Motor neuron (in vitro differentiated cells): ENCODE measurements around the gene TOR1AIP2. TPM values are rescaled to one million over a fixed set of nuclear protein-coding genes. Genes with fewer than 3 reads are reported as not detected.
A peak's percentile ranks its signal among the peaks of the same experiment; 100 is the strongest.
"Not testable (repeated sequence)": the region's sequence is repeated elsewhere in the genome, so short reads cannot be mapped to it uniquely, and the experiment has no call there.

Experiments
- ATAC-seq, 8 experiments: fragments of 200-7000 bp; cut with Tn5 transposase; replicated peaks in 6 of 8; 2 replicates each; pipeline ENCODE4 v1.8.0; 2021; ENCODE audit warnings: mild to moderate bottlenecking in 8 of 8, moderate library complexity in 8 of 8
- H3K27ac ChIP-seq, 2 donors: fragments of 250-450 bp; sonication (Bioruptor Pico); 2 replicates each; pipeline ENCODE4 v1.9.0; 2021; ENCODE audit warnings: antibody characterized with exemption in 2 of 2, mild to moderate bottlenecking in 2 of 2, moderate library complexity in 1 of 2
- H3K4me1 ChIP-seq, 2 donors: fragments of 250-450 bp; sonication (Bioruptor Pico); replicated peaks in 1 of 2; 2 replicates each; pipeline ENCODE4 v1.6.1; 2021; ENCODE audit warnings: antibody characterized with exemption in 2 of 2, mild to moderate bottlenecking in 2 of 2, moderate library complexity in 1 of 2
- H3K4me3 ChIP-seq, 5 donors: fragments of 250-450 bp; sonication (Bioruptor Pico); 2 replicates each; pipeline ENCODE4 v1.9.0; 2021; ENCODE audit warnings: antibody characterized with exemption in 5 of 5, mild to moderate bottlenecking in 5 of 5, moderate library complexity in 4 of 5
- WGBS, 10 experiments: fragments of 450-650 bp; shearing (Covaris generic); methylation state at CpG; one replicate each; pipeline ENCODE4 v1.0.0; 2022; 5-methylcytosine and 5-hydroxymethylcytosine counted together
- in situ Hi-C, 9 experiments: fragments of 400-800 bp; cut with MboI; loops; one replicate each; pipeline ENCODE4 v1.15.0; 2021; ENCODE audit warnings: low sequenced_read_pairs in 9 of 9, low pct_unique_long_range_greater_than_20kb in 2 of 9; ENCODE audit not compliant: unreplicated experiment in 9 of 9
- total RNA-seq, 8 experiments: library from RNA; unstranded; fragments of 300-600 nt; gene quantifications; 2 replicates each; pipeline versions ENCODE4 v1.2.3 to v1.2.4, GENCODE V29; 2022

The TOR1AIP2 gene
- total RNA-seq, 8 experiments from 2014 or later: 37.3 to 88.3 (median 66.4) TPM

GRCh38 chr1:179867493-179868330, 9.9 kb downstream of the TOR1AIP2 start:
- WGBS, 10 experiments: 0 to 67% (median 0%) methylated on average over 1 of the region's 1 CpG; no CpG with 5 or more reads in 3 of the 10 experiments
- in situ Hi-C loops: no loop called here
- Histone ChIP-seq H3K4me1 (no peaks in the 10 kb centered on the region), H3K27ac (no peak overlapping the region), H3K4me3 (no peak overlapping the region)
- peak in 5 of 8 experiments; percentile 31 to 93 (median 92) for ATAC-seq

GRCh38 chr1:179866616-179867015, 11.0 kb downstream of the TOR1AIP2 start:
- Histone ChIP-seq H3K4me1 (no peaks in the 10 kb centered on the region), H3K27ac (no peak overlapping the region), H3K4me3 (no peak overlapping the region)
- WGBS, 10 experiments: 65 to 100% (median 92%) methylated on average over 1 to 5 of the region's 7 CpGs; no CpG with 5 or more reads in 2 of the 10 experiments
- peak in 3 of 8 experiments; percentile 18 to 70 (median 39) for ATAC-seq
- in situ Hi-C loops: no loop called here

GRCh38 chr1:179865377-179865776, 12.2 kb downstream of the TOR1AIP2 start:
- in situ Hi-C loops: no loop called here
- peaks cover 4% of the 10 kb centered on the region in 2 donors for H3K4me1 ChIP-seq
- no peak overlapping the region for H3K27ac ChIP-seq
- ATAC-seq: no peak
- H3K4me3 ChIP-seq: no peak overlapping the region
- WGBS, 10 experiments: 71 to 100% (median 90%) methylated on average over 1 to 4 of the region's 6 CpGs; no CpG with 5 or more reads in 2 of the 10 experiments

- Histone ChIP-seq H3K4me3 (no peak overlapping the region), H3K4me1 (peaks cover 9 to 14% of the 10 kb centered on the region in 2 donors), H3K27ac (no peak overlapping the region)
- WGBS, 10 experiments: 20 to 100% (median 73%) methylated on average over 1 to 3 of the region's 3 CpGs; no CpG with 5 or more reads in 2 of the 10 experiments
- in situ Hi-C loops: no loop called here
- peak in 1 of 8 experiments; percentile 41 for ATAC-seq
Observed at GRCh38 chr1:179860652-179861051, 17.0 kb downstream of the TOR1AIP2 start.

- in situ Hi-C loops: no loop called here
- Histone ChIP-seq H3K4me3 (no peak overlapping the region), H3K27ac (no peak overlapping the region), H3K4me1 (peaks cover 9 to 14% of the 10 kb centered on the region in 2 donors)
- no peak for ATAC-seq
- WGBS, 10 experiments: 95 to 100% (median 100%) methylated on average over 1 to 4 of the region's 4 CpGs; no CpG with 5 or more reads in 4 of the 10 experiments
Observed at GRCh38 chr1:179857009-179857408, 20.6 kb downstream of the TOR1AIP2 start.

GRCh38 chr1:179856296-179856695, 21.3 kb downstream of the TOR1AIP2 start:
- 88 to 100% (median 97%) methylated on average over 1 to 2 of the region's 2 CpGs; no CpG with 5 or more reads in 6 of the 10 experiments for WGBS, 10 experiments
- peaks cover 9 to 14% of the 10 kb centered on the region in 2 donors for H3K4me1 ChIP-seq
- no peak overlapping the region for H3K4me3 ChIP-seq
- ATAC-seq: no peak
- H3K27ac ChIP-seq: no peak overlapping the region
- in situ Hi-C loops: no loop called here

- in situ Hi-C loops, H3K27ac ChIP-seq, H3K4me3 ChIP-seq, ATAC-seq: not testable (repeated sequence)
- peaks cover 7 to 13% of the 10 kb centered on the region in 2 donors for H3K4me1 ChIP-seq
- 95 to 100% (median 100%) methylated on average over 1 to 4 of the region's 4 CpGs; no CpG with 5 or more reads in 4 of the 10 experiments for WGBS, 10 experiments
Observed at GRCh38 chr1:179855831-179856230, 21.8 kb downstream of the TOR1AIP2 start.

- Histone ChIP-seq H3K4me1 (no peaks in the 10 kb centered on the region), H3K27ac (no peak overlapping the region), H3K4me3 (no peak overlapping the region)
- no peak for ATAC-seq
- WGBS, 10 experiments: 0 to 100% (median 82%) methylated on average over 1 of the region's 1 CpG; no CpG with 5 or more reads in 1 of the 10 experiments
- in situ Hi-C loops: no loop called here
Observed at GRCh38 chr1:179853102-179853501, 24.5 kb downstream of the TOR1AIP2 start.

GRCh38 chr1:179848233-179848632, 29.4 kb downstream of the TOR1AIP2 start:
- no peak for ATAC-seq
- Histone ChIP-seq H3K27ac (no peak overlapping the region), H3K4me1 (no peaks in the 10 kb centered on the region), H3K4me3 (no peak overlapping the region)
- WGBS, 10 experiments: 79 to 100% (median 92%) methylated on average over 1 to 3 of the region's 3 CpGs
- in situ Hi-C loops: no loop called here

GRCh38 chr1:179840107-179840506, 37.5 kb downstream of the TOR1AIP2 start:
- no peak for ATAC-seq
- in situ Hi-C loops: no loop called here
- Histone ChIP-seq H3K4me1 (no peaks in the 10 kb centered on the region), H3K4me3 (no peak overlapping the region), H3K27ac (no peak overlapping the region)
- WGBS, 10 experiments: 75 to 100% (median 93%) methylated on average over 1 to 3 of the region's 3 CpGs; no CpG with 5 or more reads in 1 of the 10 experiments

- H3K4me1 ChIP-seq, H3K27ac ChIP-seq, in situ Hi-C loops, H3K4me3 ChIP-seq, ATAC-seq: not testable (repeated sequence)
- 89 to 100% (median 96%) methylated on average over 1 to 26 of the region's 38 CpGs; no CpG with 5 or more reads in 7 of the 10 experiments for WGBS, 10 experiments
Observed at GRCh38 chr1:179836686-179837445, 40.7 kb downstream of the TOR1AIP2 start.

GRCh38 chr1:179831852-179832699, 45.5 kb downstream of the TOR1AIP2 start:
- Histone ChIP-seq H3K27ac (no peak overlapping the region), H3K4me3 (no peak overlapping the region), H3K4me1 (no peaks in the 10 kb centered on the region)
- peak in 1 of 8 experiments; percentile 22 for ATAC-seq
- WGBS, 10 experiments: 0 to 100% (median 87%) methylated on average over 1 to 9 of the region's 9 CpGs; no CpG with 5 or more reads in 1 of the 10 experiments
- in situ Hi-C loops: no loop called here
